ENCODE results near the gene SPTBN4.

- TF ChIP-seq CTCF (conservative IDR thresholded peaks at IDR 0.05) (no peak), EZH2 (IDR thresholded peaks at IDR 0.05; ENCODE audit: low read depth) (no peak)
These were observed 152.7 kb downstream of the SPTBN4 start for GRCh38 chr19:40619333-40620160.

Data from PC-9 (cell line).